Epithelial cell of esophagus (primary cell): ENCODE data around the gene AP2S1.

Source experiments
- DNase-seq: peaks from one replicate; pipeline ENCODE4 v3.0.0; 2010; ENCODE audit warnings: low read depth
- H3K4me3 ChIP-seq: 2 replicates; pipeline ENCODE4 v1.5.1; 2011; ENCODE audit warnings: mild to moderate bottlenecking, low read length, control low read depth
- TF ChIP-seq, protein P1 (sequence below): IDR thresholded peaks from 2 replicates; pipeline ENCODE4 v1.5.1; 2011; ENCODE audit warnings: low read depth, mild to moderate bottlenecking, low read length, control low read depth, inconsistent platforms; ENCODE audit not compliant: insufficient read depth; ENCODE audit errors: missing control alignments

Gene AP2S1

DNA sequence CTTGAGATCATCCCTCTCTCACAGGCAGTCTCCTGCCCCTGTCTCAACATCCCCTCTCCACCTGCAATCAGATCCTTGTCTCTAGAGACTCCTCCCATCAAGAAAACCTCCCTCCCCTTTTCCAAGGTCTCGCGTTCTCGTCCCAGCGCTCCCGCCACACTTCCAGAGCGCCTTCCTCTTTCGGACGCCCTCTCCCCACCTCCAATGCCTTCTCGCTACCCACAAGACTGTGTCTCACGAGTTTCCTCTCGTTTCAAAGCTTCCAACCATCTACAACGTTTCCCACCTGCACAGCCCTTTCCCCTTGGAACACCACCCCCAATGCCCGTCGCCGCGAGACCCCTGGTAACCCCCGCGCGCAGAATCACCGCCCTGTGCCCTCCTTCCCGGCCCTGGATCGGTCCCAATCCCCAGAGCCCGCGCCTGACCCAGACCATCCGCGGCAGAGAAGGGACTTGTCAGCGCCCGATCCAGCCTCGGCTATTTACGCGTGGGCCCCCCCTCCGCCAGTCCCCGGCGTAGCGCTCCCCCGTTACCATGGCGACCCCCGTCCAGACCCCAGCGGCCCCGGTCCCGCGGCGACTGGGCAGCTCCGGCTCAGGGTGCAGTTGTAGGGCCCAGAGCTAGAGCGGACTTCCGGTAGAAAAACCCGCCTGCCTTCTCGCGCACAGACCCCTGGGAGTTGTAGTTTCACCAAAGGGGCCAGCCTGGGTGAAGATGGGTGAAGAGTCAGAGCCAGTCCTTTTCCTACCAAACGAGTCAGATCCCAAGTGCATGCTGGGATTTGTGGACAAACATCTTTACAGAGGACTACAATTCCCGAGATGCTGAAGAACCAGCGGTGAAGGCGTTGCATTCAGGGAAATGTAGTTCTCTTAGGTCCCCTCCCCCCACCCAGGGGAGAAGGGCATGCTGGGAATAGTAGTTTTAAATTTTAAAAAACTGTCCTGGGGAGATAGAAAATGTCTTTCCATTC is at the start of gene AP2S1:
AP2S1 (minus strand) TSS at position 619 of the 976 bp plus-strand sequence; CDS start at position 539, 80 bp downstream.
- H3K4me3 ChIP-seq, result peak within 1 kb of the TSS; percentile 97
- peak; percentile 99 for DNase-seq
- TF ChIP-seq, protein P1, sequence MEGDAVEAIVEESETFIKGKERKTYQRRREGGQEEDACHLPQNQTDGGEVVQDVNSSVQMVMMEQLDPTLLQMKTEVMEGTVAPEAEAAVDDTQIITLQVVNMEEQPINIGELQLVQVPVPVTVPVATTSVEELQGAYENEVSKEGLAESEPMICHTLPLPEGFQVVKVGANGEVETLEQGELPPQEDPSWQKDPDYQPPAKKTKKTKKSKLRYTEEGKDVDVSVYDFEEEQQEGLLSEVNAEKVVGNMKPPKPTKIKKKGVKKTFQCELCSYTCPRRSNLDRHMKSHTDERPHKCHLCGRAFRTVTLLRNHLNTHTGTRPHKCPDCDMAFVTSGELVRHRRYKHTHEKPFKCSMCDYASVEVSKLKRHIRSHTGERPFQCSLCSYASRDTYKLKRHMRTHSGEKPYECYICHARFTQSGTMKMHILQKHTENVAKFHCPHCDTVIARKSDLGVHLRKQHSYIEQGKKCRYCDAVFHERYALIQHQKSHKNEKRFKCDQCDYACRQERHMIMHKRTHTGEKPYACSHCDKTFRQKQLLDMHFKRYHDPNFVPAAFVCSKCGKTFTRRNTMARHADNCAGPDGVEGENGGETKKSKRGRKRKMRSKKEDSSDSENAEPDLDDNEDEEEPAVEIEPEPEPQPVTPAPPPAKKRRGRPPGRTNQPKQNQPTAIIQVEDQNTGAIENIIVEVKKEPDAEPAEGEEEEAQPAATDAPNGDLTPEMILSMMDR, result no peak

DNA sequence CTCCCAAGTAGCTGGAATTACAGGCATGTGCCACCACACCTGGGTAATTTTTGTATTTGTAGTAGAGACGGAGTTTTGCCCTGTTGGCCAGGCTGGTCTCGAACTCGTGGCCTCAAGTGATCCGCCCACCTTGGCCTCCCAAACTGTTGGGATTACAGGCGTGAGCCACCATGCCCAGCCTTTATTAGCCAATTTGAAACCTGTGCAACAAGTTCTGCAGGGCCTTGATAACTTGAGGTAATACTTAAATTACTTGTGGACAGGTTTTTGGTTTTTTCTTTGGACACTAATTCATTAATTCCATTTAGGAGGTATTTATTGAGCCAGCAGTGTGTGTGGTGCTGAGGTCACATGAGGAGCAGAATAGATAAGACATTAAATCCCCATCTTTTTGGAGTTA is 49.7 kb upstream of the AP2S1 start:
- TF ChIP-seq, protein P1, result no peak
- no peak overlapping the region for H3K4me3 ChIP-seq
- DNase-seq, result peak; percentile 52

DNA sequence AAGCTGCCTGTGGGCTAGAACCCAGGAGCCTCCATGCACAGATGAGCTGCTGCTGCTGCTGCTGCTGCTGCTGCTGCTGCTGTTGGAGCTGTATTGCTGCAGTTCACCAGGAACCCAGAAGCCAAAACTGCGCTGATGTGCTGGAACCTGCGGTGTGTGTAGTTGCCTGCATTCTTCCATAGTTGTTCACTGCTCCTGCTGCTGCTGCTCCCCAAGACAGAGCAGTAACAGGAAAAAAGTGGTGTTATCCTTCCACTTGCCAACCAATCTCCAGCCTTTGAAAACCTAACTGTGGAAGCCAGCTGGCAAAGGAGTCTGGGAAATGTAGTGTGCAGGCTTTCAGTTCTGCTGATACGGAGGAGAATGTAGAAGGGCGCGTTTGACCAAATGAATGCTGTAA is 48.1 kb upstream of the AP2S1 start:
- no peak overlapping the region for H3K4me3 ChIP-seq
- peak; percentile 69 for DNase-seq
- TF ChIP-seq, protein P1, result no peak

DNA sequence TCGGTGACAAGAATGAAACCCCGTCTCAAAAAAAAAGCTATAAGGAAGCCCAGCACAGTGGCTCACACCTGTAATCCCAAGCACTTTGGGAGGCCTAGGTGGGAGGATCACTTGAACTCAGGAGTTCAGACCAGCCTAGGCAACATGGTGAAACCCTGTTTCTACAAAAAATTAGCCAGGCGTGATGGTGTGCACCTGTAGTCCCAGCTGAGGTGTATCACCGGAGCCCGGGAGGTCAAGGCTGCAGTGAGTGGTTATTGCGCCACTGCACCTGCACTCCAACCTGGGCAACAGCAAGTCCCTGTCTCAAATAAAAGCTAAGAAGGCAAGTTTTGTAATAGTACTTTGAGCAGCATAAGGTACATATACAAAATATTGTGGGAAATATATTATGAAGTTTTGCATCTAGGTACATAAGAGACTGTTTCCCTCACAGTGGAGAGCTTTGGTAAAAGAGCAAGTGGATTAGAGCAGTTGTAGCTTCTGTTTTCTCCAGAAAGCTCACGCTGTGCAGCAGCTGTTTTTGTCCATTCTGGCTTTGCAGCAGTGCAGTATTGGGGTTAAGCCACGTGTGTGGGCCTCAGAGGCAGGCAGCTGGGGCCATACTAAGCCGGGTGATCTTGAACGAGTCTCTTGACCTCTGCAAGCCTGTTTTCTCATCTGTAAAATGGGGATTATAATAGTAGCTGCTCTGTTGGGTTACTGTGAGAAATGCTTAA is 45.6 kb upstream of the AP2S1 start:
- H3K4me3 ChIP-seq, result no peak overlapping the region
- TF ChIP-seq, protein P1, result no peak
- DNase-seq, result no peak

DNA sequence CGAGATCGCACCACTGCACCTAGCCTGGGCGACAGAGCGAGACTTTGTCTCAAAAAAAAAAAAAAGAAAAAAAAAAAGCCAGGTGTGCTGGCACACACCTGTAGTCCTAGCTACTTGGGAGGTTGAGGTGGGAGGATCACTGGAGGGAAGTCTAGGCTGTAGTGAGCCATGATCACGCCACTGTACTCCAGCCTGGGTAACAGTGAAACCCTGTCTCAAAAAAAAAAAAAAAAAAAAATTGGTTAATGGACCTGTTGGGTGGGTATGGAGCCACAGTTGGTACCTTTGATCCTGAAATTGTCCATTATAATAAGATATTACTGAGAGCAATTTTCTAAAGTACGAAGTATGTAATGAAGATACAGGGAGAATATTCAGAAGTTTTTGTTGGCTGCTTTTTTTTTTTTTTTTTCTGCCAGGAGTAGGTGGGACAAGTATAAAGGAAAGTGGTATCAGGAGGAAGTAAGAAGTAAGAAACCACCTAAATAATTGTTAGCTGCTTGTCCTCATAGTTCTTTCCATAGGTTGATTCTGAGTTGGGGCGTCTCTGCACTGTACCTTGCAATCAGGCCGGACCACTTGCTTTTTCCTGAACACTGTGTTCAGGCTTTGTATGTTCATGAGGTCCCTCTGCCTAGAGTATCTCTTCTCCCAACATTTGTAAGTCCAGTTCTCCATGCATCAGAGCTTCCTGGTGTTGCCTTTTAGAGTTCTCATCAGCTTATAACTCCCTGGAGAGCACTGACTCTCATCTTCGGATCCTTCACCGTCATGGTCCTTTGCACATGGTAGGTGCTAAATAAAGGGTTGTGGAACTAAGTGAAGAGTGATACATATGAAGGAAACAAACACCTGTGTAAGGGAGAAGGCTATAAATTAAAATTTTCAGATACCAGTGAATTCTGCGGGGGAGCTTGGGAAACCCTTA is 41.9 kb upstream of the AP2S1 start:
- TF ChIP-seq, protein P1, result no peak
- no peak for DNase-seq
- no peak overlapping the region for H3K4me3 ChIP-seq

DNA sequence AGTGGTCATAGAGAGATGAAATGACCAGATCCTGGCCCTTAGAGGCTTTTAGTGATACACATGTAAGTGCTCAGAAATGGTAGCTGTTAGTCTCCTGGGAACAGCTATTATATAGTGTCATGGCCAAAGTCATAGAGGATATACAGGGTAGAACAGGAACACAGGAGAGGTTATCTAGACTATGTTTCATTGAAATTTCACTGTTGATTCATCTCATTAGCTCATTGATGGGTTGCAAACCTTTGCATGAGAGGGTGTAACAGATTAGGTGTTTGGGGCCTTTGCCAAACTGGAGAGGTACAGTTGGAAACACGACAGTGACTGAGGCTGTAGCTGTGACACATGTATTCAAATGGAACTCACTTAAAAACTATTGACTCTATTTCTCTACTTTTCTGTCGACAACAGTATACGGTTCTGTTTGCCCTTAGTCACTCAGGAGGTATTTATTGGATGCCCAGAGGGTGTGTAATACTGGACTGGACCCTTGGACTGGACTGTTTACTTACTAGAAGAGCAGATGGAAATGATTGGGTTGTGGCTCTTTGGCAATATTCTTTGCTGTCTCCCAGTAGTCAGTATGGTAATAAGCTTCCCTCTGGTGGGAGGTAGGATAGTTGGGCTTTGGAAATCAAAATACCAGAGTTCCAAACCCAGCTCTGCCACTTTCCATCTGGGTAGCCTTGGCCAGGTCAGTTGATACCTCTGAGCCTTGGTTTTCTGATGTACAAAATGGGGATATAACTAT is 40.0 kb upstream of the AP2S1 start:
- peak; percentile 41 for DNase-seq
- no peak overlapping the region for H3K4me3 ChIP-seq
- TF ChIP-seq, protein P1, result no peak
